Lower leg skin (tissue), 4 donors: Measurements from ENCODE around the gene NFASC. TPM values are rescaled to one million over a fixed set of nuclear protein-coding genes. Genes with fewer than 3 reads are reported as not detected.
A peak's percentile ranks its signal among the peaks of the same experiment; 100 is the strongest.

Source experiments
- DNase-seq, 2 donors: peaks; one replicate each; pipeline ENCODE4 v3.0.0-alpha.2; 2019; ENCODE audit warnings: low spot score in 2 of 2
- H3K4me3 ChIP-seq: fragments of 200-600 bp; sonication (generic); 2 replicates; pipeline ENCODE4 v1.5.1; 2017; ENCODE audit warnings: mild to moderate bottlenecking, low read depth; ENCODE audit not compliant: poor library complexity, severe bottlenecking
- CTCF ChIP-seq, 3 donors: fragments of 450-650 bp; IDR thresholded peaks; one replicate each; pipeline ENCODE4 v1.5.1; 2016; ENCODE audit warnings: antibody characterized with exemption in 3 of 3, mild to moderate bottlenecking in 3 of 3, moderate library complexity in 2 of 3
- POLR2A ChIP-seq, 2 donors: fragments of 450-650 bp; IDR thresholded peaks; one replicate each; pipeline ENCODE4 v1.6.1; 2016 to 2017; ENCODE audit warnings: antibody characterized with exemption in 2 of 2, mild to moderate bottlenecking in 1 of 2, moderate library complexity in 1 of 2
- WGBS, 2 donors: methylation state at CpG; one replicate each; pipeline ENCODE4 v1.1.5; 2018; 5-methylcytosine and 5-hydroxymethylcytosine counted together
- intact Hi-C: fragments of 100-400 bp; cut with DNase I; formaldehyde crosslinking; loops from one replicate; pipeline ENCODE4 v1.15.0; 2023; ENCODE audit warnings: low total_unique reads
- total RNA-seq, 4 donors: library from RNA; depleted of rRNA; stranded (reverse); fragments of >200 nt; gene quantifications; one replicate each; pipeline ENCODE4 v1.1.0, GENCODE V29; 2016

The NFASC gene
- total RNA-seq, 4 donors from 2014 or later = 10.2 to 17.2 (median 14.2) TPM

- WGBS, 2 donors = 56 to 57% methylated on average over 10 of the region's 10 CpGs
- no peak for TF ChIP-seq CTCF (IDR thresholded peaks at IDR 0.05)
- TF ChIP-seq POLR2A (IDR thresholded peaks at IDR 0.05) = no peak
- intact Hi-C loops = no loop called here
- DNase-seq = peak in 1 of 2 donors; percentile 45
- H3K4me3 ChIP-seq = no peak overlapping the region
Observed at GRCh38 chr1:204923201-204923600, 52.5 kb downstream of the NFASC start.

DNA sequence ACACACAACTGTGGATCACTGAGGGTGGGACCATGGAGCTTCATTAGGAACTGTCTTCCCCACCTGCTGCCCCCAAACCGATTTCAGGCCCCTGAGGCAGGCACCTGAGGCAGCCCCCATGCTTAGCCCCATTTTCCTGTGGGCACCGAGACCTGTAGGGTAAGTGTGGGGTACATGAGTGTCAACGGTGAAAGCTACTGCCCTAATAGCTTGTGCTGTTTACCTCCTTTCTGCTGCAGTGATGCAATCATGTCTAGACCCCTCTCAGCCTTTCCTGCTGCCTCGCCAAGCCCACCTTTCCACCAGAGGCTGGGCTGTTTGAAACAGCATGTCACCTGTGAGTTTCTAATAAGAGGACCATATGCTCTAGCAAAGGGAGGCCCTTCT is 53.0 kb downstream of the NFASC start:
- peak in 1 of 2 donors; percentile 59 for DNase-seq
- H3K4me3 ChIP-seq = no peak overlapping the region
- TF ChIP-seq CTCF (IDR thresholded peaks at IDR 0.05) (no peak), POLR2A (IDR thresholded peaks at IDR 0.05) (no peak)
- WGBS, 2 donors = 76 to 87% methylated on average over 3 to 4 of the region's 4 CpGs
- intact Hi-C loops = no loop called here

GRCh38 chr1:204924013-204924759 is 53.5 kb downstream of the NFASC start:
- TF ChIP-seq POLR2A (IDR thresholded peaks at IDR 0.05) (no peak), CTCF (IDR thresholded peaks at IDR 0.05) (no peak)
- H3K4me3 ChIP-seq = no peak overlapping the region
- intact Hi-C loops = no loop called here
- DNase-seq = peak in 1 of 2 donors; percentile 58
- 42 to 61% methylated on average over 5 of the region's 5 CpGs for WGBS, 2 donors

GRCh38 chr1:204925701-204926100 is 55.0 kb downstream of the NFASC start:
- TF ChIP-seq POLR2A (IDR thresholded peaks at IDR 0.05) (no peak), CTCF (IDR thresholded peaks at IDR 0.05) (no peak)
- no peak overlapping the region for H3K4me3 ChIP-seq
- peak in 1 of 2 donors; percentile 31 for DNase-seq
- intact Hi-C loops = no loop called here
- 75 to 87% methylated on average over 1 of the region's 1 CpG for WGBS, 2 donors

GRCh38 chr1:204927673-204928641 is 57.3 kb downstream of the NFASC start:
- 59 to 62% methylated on average over 11 of the region's 11 CpGs for WGBS, 2 donors
- DNase-seq = peak in 1 of 2 donors; percentile 39

More at GRCh38 chr1:204927673-204928641, 57.3 kb downstream of the NFASC start:
- TF ChIP-seq CTCF (IDR thresholded peaks at IDR 0.05) = no peak
- no peak for TF ChIP-seq POLR2A (IDR thresholded peaks at IDR 0.05)
- no peak overlapping the region for H3K4me3 ChIP-seq
- intact Hi-C loops = no loop called here
